Central memory CD8-positive, alpha-beta T cell (primary cell): Measurements from ENCODE around the gene AHCY.
A peak's percentile ranks its signal among the peaks of the same experiment; 100 is the strongest.
"Not testable (repeated sequence)": the region's sequence is repeated elsewhere in the genome, so short reads cannot be mapped to it uniquely, and the experiment has no call there.

ENCODE experiments used
- ATAC-seq: fragments of 150-1000 bp; cut with Tn5 transposase; replicated peaks from 2 replicates; pipeline ENCODE4 v1.10.0; 2022; ENCODE audit warnings: mild to moderate bottlenecking, moderate FRiP score, moderate number of reproducible peaks; ENCODE audit not compliant: poor library complexity, severe bottlenecking; ENCODE audit errors: extremely low read depth
- DNase-seq, 2 donors: peaks; one replicate each; pipeline ENCODE4 v3.0.0; 2021; ENCODE audit warnings: low spot score in 2 of 2
- H3K27ac Mint-ChIP-seq: one replicate; pipeline ENCODE4 v1.8.0; 2022; ENCODE audit warnings: low read depth, mild to moderate bottlenecking, moderate library complexity, mixed read lengths
- H3K27me3 Mint-ChIP-seq: one replicate; pipeline ENCODE4 v1.8.0; 2022; ENCODE audit warnings: mixed read lengths
- H3K36me3 Mint-ChIP-seq: one replicate; pipeline ENCODE4 v1.8.0; 2022; ENCODE audit warnings: mild to moderate bottlenecking, moderate library complexity, mixed read lengths; ENCODE audit not compliant: insufficient read depth
- H3K4me1 Mint-ChIP-seq: one replicate; pipeline ENCODE4 v1.8.0; 2022; ENCODE audit warnings: mixed read lengths
- H3K4me3 Mint-ChIP-seq: one replicate; pipeline ENCODE4 v1.8.0; 2022; ENCODE audit warnings: mild to moderate bottlenecking, moderate library complexity, mixed read lengths
- H3K9me3 Mint-ChIP-seq: one replicate; pipeline ENCODE4 v1.8.0; 2022; ENCODE audit warnings: mixed read lengths

Gene AHCY

GRCh38 chr20:34302723-34303533 lies at the start of gene AHCY:
Gene AHCY (minus strand): TSS chr20:34303355. CDS start chr20:34303270, 85 bp downstream.
- Mint-ChIP-seq H3K4me3 (peak within 1 kb of the TSS; percentile 87), H3K27me3 (no peaks in the 10 kb centered on the region), H3K9me3 (no peaks in the 10 kb centered on the region), H3K36me3 (peaks cover 3% of the 10 kb centered on the region), H3K4me1 (peaks cover 5% of the 10 kb centered on the region), H3K27ac (peak within 1 kb of the TSS; percentile 91)
- DNase-seq (peak; percentile 76 to 82), ATAC-seq (peak; percentile 94)

DNA sequence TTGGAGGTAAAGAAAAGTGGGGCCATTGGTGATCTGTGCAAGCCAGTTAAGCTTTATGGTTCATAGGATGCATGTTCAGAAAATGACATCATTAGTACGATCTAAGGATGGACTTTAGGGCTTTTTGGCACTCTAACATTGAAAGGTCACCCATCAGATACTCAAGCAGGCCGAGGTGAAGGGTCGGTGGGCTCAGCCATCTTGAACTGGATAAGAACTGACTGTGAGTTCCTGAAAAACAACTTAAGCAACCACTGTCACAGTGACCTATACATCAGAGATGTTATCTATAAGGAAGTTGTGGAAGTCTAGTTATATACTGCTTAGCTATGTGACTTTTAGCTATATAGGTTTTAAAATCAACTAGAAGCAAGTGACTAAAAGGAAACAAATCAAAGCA lies 46.9 kb upstream of the AHCY start:
- Mint-ChIP-seq H3K36me3 (no peaks in the 10 kb centered on the region), H3K27me3 (no peaks in the 10 kb centered on the region), H3K4me1 (peaks cover 6% of the 10 kb centered on the region), H3K9me3 (no peaks in the 10 kb centered on the region), H3K27ac (no peak overlapping the region), H3K4me3 (no peak overlapping the region)
- DNase-seq = no peak
- ATAC-seq = peak; percentile 46

- no peak overlapping the region for H3K4me3 Mint-ChIP-seq
- H3K9me3 Mint-ChIP-seq = no peaks in the 10 kb centered on the region
- H3K36me3 Mint-ChIP-seq = no peaks in the 10 kb centered on the region
- no peak overlapping the region for H3K27ac Mint-ChIP-seq
- ATAC-seq (no peak), DNase-seq (no peak)
- no peaks in the 10 kb centered on the region for H3K27me3 Mint-ChIP-seq
- peaks cover 12% of the 10 kb centered on the region for H3K4me1 Mint-ChIP-seq
Measured at GRCh38 chr20:34347571-34347970, 44.4 kb upstream of the AHCY start.

- H3K36me3 Mint-ChIP-seq, DNase-seq, H3K9me3 Mint-ChIP-seq, H3K4me3 Mint-ChIP-seq, H3K27me3 Mint-ChIP-seq, H3K27ac Mint-ChIP-seq, ATAC-seq: not testable (repeated sequence)
- H3K4me1 Mint-ChIP-seq = peaks cover 12% of the 10 kb centered on the region
Measured at GRCh38 chr20:34346533-34346865, 43.3 kb upstream of the AHCY start.

- not testable (repeated sequence) for H3K36me3 Mint-ChIP-seq, H3K4me3 Mint-ChIP-seq, ATAC-seq, H3K27me3 Mint-ChIP-seq, H3K27ac Mint-ChIP-seq, DNase-seq, H3K9me3 Mint-ChIP-seq
- peaks cover 12% of the 10 kb centered on the region for H3K4me1 Mint-ChIP-seq
Measured at GRCh38 chr20:34345839-34346532, 42.8 kb upstream of the AHCY start.

DNA sequence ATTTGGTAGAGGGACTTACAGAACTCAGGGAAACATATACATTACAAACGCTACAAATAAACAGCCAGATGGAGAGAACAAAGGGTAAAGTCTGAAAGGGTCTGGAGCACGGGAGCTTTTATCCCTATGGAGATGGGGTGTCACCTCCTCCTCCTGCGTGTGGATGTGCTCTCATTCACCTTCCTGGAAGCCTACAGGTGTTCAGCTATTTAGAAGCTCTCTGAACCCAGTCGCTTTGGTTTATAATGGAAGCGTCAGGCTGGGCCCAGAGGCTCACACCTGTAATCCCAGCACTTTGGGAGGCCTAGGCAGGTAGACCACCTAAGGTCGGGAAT lies 42.2 kb upstream of the AHCY start:
- Mint-ChIP-seq H3K27ac (no peak overlapping the region), H3K4me3 (no peak overlapping the region), H3K27me3 (no peaks in the 10 kb centered on the region), H3K9me3 (no peaks in the 10 kb centered on the region), H3K4me1 (peaks cover 12% of the 10 kb centered on the region), H3K36me3 (no peaks in the 10 kb centered on the region)
- ATAC-seq = no peak
- no peak for DNase-seq

- DNase-seq (no peak), ATAC-seq (no peak)
- Mint-ChIP-seq H3K4me1 (peaks cover 12% of the 10 kb centered on the region), H3K27me3 (no peaks in the 10 kb centered on the region), H3K9me3 (no peaks in the 10 kb centered on the region), H3K4me3 (no peak overlapping the region), H3K36me3 (no peaks in the 10 kb centered on the region), H3K27ac (peak overlapping the region; percentile 75)
Measured at GRCh38 chr20:34344238-34344637, 41.1 kb upstream of the AHCY start.

DNA sequence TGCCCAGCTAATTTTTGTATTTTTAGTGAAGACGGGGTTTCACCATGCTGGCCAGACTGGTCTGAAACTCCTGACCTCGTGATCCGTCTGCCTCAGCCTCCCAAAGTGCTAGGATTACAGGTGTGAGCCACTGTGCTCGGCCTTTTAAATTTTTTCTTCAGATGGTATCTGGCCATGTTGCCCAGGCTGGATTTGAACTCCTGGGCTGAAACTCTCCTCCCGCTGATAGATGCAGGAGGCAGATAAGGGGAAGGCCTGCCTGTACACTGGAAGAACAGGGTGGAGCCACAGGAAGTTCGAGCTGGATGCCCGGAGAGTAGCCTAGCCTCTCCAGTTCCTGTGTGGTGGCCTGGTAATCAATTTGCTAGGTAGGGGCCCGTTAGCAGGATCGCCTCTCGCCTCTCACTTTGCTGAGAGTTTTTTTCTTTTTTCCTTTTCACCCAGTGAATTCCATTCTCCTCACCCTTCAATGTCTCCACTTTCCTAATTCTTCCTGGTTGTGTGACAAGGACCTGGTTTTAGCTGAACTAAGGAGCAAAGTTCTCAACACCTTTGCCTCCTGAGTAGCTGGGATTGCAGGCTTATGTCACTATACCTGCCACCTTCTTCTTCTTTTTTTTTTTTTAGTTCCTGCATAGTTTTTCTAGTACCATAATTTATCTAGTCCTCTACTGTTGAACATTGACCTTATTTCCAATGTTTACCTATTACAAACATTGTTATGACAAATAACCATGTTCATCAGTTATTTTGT lies 40.5 kb upstream of the AHCY start:
- Mint-ChIP-seq H3K9me3 (no peaks in the 10 kb centered on the region), H3K27me3 (no peaks in the 10 kb centered on the region), H3K27ac (peak overlapping the region; percentile 75), H3K4me3 (no peak overlapping the region), H3K36me3 (peaks cover 4% of the 10 kb centered on the region), H3K4me1 (peaks cover 17% of the 10 kb centered on the region)
- DNase-seq (no peak), ATAC-seq (no peak)

- not testable (repeated sequence) for H3K36me3 Mint-ChIP-seq, H3K27me3 Mint-ChIP-seq, ATAC-seq, H3K27ac Mint-ChIP-seq, H3K9me3 Mint-ChIP-seq, H3K4me3 Mint-ChIP-seq, DNase-seq
- peaks cover 30% of the 10 kb centered on the region for H3K4me1 Mint-ChIP-seq
Measured at GRCh38 chr20:34341199-34341598, 38.0 kb upstream of the AHCY start.

DNA sequence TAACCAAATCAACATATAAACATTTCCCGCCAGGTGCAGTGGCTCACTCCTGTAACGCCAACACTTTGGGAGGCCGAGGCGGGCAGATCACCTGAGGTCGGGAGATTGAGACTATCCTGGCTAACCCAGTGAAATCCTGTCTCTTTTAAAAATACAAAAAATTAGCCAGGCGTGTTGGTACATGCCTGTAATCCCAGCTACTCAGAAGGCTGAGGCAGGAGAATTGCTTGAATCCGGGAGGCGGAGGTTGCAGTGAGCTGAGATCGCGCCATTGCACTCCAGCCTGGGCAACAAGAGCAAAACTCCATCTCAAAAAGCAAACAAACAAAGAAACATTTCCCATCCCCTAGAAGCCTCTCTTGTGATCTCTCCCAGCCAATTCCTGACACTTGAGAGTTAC lies 37.6 kb upstream of the AHCY start:
- H3K4me3 Mint-ChIP-seq, H3K36me3 Mint-ChIP-seq, H3K27ac Mint-ChIP-seq: not testable (repeated sequence)

GRCh38 chr20:34337982-34338726 lies 35.0 kb upstream of the AHCY start:
- Mint-ChIP-seq H3K9me3 (no peaks in the 10 kb centered on the region), H3K4me3 (peak overlapping the region; percentile 77), H3K36me3 (peaks cover 8% of the 10 kb centered on the region), H3K27ac (peak overlapping the region; percentile 89), H3K27me3 (no peaks in the 10 kb centered on the region), H3K4me1 (peaks cover 36% of the 10 kb centered on the region)
- ATAC-seq = peak; percentile 91
- peak in 1 of 2 donors; percentile 49 for DNase-seq

More for the DNA sequence above, 37.6 kb upstream of the AHCY start:
- not testable (repeated sequence) for DNase-seq, H3K9me3 Mint-ChIP-seq, H3K27me3 Mint-ChIP-seq, ATAC-seq
- H3K4me1 Mint-ChIP-seq = peaks cover 34% of the 10 kb centered on the region

DNA sequence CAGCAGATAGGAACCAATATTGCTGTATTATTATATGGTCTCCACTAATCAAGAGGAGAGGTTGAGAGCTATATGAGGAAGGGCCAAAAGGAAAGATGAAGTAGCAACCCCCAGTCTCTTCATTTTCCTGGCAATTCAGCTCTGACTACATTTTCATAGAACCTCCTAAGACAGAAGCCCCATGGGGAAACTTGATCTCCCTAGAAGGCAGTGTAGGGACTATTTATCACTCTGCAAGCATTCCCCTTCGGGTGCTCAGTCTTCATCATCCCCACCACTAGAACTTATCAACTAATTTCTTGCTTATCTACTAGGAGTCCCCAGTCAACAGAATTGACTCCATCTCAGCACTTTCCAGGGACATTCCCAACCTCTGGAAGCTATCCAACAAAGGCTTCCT lies 34.4 kb upstream of the AHCY start:
- ATAC-seq = no peak
- peaks cover 36% of the 10 kb centered on the region for H3K4me1 Mint-ChIP-seq
- peak overlapping the region; percentile 77 for H3K4me3 Mint-ChIP-seq
- peak overlapping the region; percentile 89 for H3K27ac Mint-ChIP-seq
- H3K27me3 Mint-ChIP-seq = no peaks in the 10 kb centered on the region
- no peak for DNase-seq
- peaks cover 8% of the 10 kb centered on the region for H3K36me3 Mint-ChIP-seq
- H3K9me3 Mint-ChIP-seq = no peaks in the 10 kb centered on the region
